GM12875 (cell line): ENCODE results near the gene PSD.
A peak's percentile ranks its signal among the peaks of the same experiment; 100 is the strongest.

ENCODE experiments used
- H3K4me3 ChIP-seq: one replicate; pipeline ENCODE4 v1.5.1; 2011; ENCODE audit warnings: low read depth, low read length, control low read depth
- CTCF ChIP-seq: IDR thresholded peaks from 2 replicates; pipeline ENCODE4 v1.5.1; 2011; ENCODE audit warnings: low read depth, mild to moderate bottlenecking, control low read depth, inconsistent platforms, low read length, moderate library complexity, borderline replicate concordance; ENCODE audit not compliant: insufficient read depth

The PSD gene

DNA sequence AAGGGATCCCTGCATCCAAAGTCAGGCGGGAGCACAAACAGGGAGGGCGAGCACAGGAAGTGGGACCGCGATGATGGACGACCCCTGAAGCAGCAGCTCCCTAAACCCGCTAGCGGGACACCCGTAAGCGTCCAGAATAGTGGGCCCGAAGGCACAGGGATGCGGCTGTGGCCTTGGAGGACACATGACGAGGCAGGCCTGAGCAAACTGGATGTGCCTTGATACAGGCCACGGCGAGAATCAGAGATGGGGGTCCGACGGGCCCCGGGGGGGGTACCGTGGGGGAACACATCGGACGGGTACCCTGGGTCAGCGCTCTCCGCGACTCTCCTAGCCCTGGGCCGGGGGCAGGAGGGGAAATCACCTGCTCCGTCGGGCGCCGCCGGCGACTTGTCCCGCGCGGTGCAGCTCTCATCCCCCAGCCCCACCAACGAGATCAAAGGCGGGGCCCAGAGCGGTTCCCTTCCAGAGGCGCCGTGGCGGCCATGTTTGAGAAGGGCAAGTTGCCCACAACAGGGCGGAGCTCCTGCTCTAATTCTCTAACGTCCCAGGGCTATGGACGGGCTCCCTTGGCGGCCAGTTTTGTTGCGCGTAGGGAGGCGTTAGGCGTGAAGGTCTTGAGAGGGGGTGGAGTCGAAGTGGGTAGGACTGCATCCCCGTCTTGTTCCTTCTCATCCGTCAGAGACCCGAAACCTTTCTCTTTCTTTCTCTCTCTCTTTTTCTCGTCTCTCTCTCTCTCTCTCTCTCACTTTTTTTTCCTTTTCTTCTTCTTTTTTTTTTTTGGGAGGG is 13.8 kb upstream of the PSD start, which contains the start of gene CUEDC2:
Gene CUEDC2 (minus strand): TSS at position 413 of the 789 bp plus-strand sequence. CDS start 7,386 bp downstream, outside the sequence.
- peak within 1 kb of the TSS; percentile 83 for H3K4me3 ChIP-seq
- TF ChIP-seq CTCF, result no peak

DNA sequence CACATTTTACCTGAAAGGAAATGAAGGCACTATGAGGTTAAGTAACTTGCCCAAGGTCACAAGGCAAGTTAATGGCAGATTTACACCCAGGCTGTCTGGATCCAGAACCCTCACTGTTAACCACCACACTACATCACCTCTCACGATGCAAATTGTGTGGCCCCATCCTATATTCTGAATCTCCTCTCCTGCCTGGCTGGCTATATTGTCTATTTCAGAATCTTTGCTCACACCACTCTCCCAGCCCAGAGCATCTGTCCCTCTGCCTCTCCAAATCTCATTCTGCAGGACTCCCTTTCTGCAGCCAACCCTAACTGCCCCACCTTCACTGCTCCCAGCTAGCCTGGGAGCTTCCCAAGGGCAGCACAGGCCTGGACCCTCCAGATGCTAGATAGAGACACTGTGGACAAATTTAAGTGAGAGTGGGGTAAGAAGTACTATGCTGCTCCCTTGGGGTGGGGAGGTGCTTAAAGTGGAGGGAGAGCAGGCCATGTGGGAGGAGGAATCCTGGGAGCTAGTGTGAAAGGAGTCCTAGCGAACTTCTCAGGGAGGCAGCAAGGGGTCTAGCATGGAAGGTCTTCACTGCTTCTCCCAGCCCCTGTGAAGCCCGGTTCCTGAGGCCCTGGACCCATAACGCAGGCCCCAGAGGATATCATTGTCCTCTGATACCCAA is 13.0 kb upstream of the PSD start:
- TF ChIP-seq CTCF, result no peak
- peak overlapping the region; percentile 83 for H3K4me3 ChIP-seq

- no peak overlapping the region for H3K4me3 ChIP-seq
- no peak for TF ChIP-seq CTCF
Measured at GRCh38 chr10:102429468-102429867, 10.9 kb upstream of the PSD start.

- no peak overlapping the region for H3K4me3 ChIP-seq
- TF ChIP-seq CTCF, result no peak
Measured at GRCh38 chr10:102426803-102427287, 8.3 kb upstream of the PSD start.

DNA sequence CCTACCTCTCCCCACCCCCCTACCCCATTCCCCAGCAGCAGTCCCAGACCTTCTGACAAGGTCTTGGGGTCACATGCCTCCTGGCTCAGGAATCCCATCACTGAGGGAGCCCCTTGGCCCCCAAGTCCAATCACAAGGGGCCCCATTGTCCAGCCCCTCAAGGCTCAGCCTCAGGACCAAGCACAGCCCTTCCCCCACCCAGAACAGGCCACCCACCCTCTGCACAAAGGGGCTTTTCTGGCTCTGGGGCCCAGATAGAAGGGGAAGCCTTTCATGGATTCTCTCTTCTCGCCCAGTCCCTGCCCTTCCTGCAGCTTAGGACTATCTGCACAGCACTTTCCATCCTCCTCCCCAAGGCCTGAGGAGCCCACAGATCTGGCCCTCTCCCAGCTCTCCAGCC is 6.9 kb upstream of the PSD start:
- no peak overlapping the region for H3K4me3 ChIP-seq
- TF ChIP-seq CTCF, result no peak

- TF ChIP-seq CTCF, result no peak
- H3K4me3 ChIP-seq, result no peak overlapping the region
Measured at GRCh38 chr10:102424916-102425315, 6.3 kb upstream of the PSD start.
